LHCN-M2 (cell line): ENCODE results near the gene FGF1. TPM values are rescaled to one million over a fixed set of nuclear protein-coding genes. Genes with fewer than 3 reads are reported as not detected.
A peak's percentile ranks its signal among the peaks of the same experiment; 100 is the strongest.

Experiments
- DNase-seq: peaks from one replicate; pipeline ENCODE4 v3.0.0-alpha.2; 2012; ENCODE audit warnings: low read depth
- polyA plus RNA-seq: library from polyadenylated mRNA; unstranded; fragments of >200 nt; gene quantifications from one replicate; pipeline ENCODE4 v1.2.1, GENCODE V29; 2012; ENCODE audit warnings: missing spikeins
- total RNA-seq: library from RNA; depleted of rRNA; stranded (reverse); fragments of >200 nt; gene quantifications from 2 replicates; pipeline ENCODE4 v1.2.3, GENCODE V29; 2014; rRNA removed

The FGF1 gene
- total RNA-seq, result 4.8 and 5.8 TPM in 2 replicates
- polyA plus RNA-seq, result 27.3 TPM

DNA sequence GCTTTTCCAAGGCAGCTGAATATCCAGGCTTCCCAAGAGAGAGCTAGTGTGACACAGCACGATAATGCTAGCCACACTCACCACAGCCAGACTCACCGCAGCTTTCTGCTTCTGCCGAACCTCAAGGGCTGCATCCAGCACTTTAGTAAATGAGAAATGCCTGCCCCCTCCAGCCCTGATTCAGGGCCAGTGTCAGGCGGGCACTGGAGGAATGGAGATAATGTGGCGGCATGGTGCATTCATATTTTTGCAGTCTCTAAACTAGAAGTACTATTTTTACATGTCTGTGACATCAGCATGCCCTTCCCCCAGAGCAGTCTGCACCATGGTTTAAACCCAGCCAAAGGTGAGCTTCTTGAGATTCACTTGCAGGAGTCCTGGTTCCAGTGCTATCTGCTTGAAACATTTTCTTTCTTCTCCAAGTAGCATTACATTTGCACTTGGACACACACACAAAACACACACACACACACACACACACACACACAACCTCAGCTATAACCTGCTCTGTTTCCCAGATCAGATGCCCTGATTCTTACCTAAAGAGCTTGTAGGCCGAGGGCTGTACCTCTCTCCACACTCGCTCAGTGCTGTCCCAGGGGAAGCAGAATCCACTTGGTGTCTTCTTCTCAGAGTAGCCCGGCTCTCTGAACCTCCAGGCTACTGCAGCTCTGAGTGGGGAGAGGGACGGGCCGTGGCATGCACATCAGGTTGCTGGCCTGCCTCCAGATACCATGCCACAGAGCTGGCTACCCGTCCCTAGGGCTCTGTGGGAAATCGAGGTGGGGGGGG lies at the start of gene FGF1:
FGF1 (minus strand) TSS at position 673 of the 792 bp plus-strand sequence. CDS start 71,963 bp downstream, outside the sequence.
- peak; percentile 85 for DNase-seq

DNA sequence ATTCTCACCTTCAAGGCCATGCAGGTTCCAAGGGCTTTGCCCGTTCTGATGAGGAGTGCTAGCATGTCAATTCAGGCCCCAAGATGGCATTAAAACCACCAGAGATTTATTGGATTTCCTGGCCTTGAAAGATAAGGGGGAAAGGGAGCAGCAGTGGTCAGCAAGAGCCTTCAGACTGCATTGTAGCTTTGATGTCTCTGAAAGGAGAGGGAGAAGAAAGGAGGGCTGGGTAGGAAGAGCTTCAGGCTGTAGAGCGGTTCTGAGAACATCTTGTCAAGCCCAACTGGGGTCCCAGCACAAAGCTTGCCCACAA lies 41.8 kb upstream of the FGF1 start:
- no peak for DNase-seq

DNA sequence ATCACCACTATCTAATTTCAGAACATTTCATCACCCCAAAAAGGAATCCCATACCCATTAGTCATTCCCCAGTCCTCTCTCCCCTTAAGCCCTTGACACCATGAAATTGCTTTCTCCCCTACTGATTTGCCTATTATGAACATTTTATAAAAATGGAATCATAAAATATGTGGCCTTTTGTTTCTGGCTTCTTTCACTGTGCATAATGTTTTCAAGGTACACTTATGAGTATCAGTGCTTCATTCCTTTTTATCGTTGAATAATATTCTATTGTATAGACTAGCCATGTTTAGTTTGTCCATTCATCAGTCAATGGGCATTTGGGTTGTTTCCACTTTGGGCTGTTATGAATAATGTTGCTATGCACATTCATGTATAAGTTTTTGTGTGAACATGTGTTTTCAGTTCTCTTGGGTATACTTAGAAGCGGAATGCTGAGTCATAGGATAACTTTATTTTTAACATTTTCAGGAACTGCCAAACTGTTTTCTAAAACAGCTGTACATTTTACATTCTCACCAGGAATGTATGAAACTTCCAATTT lies 40.4 kb upstream of the FGF1 start:
- DNase-seq, result peak; percentile 94

DNA sequence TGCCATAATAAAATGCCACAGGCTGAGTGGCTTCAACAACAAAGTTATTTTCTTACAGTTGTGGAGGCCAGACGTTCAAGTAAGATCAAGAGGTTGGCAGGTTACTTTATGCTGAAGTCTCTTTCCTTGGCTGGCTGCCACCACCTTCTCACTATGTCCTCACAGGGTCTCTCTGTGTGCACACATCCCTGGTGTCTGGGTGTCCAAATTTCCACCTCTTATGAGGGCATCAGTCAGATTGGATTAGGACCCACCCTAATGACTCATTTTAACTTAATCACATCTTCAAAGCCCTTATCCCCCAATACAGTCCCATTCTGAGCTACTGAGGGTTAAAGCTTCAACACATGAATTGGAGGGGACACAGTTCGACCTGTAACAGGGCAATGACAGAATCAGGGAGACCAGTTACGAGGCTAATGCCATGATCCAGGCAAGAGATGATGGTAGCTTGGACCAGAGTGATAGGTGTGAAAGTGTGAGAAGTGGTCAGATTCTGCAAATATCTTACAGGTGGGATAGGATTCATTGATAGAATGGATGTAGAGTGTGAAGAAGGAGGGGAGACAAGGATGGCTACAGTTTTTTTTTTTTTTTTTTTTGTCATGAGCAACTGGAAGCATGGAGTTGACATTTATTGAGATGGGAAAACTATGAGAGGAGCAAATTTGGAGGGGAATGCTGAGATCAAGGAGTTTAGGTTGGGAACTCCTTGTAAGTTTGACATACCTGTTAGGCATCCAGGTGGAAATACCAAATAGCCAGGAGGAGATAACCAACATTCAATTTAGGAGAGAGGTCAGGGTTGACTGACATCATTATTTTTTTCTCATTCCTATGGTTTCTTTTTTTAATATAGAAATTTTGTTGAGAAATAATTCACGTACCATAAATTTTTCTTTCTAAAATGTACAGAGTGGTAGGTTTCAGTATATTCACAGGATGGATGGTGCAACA lies 39.6 kb upstream of the FGF1 start:
- peak; percentile 22 for DNase-seq

DNA sequence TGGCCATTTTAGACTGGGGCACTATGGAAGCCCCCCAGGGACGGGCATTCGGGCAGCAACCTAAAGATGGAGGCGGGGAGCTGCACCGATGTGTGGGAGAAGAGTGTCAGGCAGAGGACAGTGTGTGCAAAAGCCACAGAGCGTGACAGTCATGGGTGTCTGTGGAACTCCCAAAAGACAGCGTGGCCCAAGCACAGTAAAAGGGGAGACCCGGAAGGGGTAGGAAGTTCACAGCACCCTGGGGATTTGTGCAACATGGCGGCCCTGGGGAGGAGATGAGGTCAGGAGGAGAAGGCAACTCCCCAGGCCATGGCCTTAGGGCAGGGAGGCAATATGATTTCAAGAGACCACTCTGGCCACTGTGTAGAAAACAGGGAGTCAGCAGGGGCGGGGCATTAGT lies 38.9 kb upstream of the FGF1 start:
- no peak for DNase-seq

DNA sequence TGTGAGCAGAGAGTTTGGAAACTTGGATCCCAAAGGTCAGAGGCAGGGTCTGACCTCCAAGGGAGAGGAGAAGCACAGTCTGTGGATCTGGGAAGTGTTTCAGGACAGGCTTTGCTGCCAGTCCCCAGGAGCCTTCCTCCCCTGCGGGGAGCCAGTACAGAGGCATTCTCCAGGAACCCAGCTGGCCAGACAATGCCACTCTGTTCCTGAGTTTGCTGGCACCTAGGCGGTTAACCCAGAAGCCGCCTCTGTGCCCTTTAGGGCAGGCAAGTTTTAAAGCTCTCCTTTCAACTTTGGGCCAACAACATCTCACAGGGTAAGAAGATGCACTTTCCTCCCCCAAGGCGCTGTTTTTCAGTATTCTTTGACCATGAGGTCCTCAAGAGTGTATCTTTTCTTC lies 37.0 kb upstream of the FGF1 start:
- DNase-seq, result no peak

DNA sequence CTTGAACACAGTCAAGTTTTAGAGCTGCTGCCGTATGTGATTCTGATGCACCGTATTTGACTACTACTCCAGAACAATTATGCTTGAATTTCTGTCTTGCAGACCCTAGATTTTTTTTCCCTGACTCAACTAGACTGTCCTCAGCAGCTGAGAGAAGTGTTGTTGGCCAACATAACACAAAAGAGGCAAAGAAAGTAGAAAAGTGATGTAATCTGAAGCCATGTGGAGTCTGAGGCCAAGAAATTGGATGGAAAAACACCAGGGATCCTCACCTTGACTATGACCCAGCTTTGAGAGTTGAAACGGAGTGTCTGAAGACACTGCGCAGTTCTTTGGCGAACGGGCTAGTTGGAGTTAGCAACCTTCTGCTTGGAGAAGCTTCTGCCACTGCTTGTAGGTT lies 36.3 kb upstream of the FGF1 start:
- no peak for DNase-seq

DNA sequence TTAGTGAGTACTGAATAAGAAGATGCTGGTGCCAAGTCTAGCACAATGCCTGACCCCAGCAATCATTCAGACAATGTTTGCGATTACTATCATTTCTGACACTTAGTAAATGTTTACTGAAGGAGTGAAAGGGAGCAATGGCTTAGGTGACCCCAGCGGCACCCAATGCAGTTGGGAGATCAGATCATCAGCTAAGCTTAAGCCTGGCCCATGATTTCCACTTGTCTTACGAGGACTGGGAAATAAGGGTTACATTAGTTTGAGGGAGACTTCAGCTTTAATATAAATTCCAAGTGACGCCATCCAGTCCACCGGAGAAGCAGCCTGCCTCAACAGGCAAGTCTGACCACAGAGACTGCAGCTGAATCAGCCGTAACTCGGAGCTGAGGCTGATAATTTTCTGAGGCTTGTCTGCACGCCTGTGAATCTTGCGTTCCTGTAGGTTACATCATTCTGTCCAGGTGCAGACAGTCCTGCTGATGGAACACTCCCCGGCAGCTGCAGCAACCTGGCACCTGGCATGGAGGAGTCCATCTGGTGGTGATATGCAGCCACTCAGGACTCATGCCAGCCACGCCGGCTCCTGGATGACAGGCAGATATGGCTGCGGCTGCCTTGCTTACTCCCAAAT lies 34.9 kb upstream of the FGF1 start:
- peak; percentile 61 for DNase-seq

DNA sequence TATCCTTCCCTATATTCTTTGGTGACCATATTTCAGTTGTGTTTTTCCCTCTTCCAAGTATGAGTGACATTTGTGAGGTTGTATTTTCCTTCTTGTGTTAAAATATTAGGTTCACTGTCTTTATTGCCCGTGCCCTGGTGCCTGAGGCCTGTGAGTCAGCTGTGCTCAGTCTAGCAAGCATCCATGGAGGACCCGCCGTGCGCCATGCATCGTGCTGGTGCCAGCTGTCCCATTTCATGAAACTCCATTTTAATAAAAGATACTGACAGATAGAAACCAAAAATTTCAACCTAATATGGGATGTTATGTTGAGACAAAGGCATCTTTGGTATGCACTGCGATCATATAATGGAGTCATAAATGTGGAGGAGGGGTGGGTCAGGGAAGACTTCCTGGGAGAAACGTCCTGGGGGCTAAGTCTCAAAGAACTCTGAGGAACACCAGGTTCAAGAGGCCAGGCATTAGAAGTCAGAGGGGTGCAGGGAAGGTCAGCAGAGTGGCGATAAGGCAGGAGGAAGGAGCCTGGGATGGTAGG lies 34.0 kb upstream of the FGF1 start:
- DNase-seq, result no peak

DNA sequence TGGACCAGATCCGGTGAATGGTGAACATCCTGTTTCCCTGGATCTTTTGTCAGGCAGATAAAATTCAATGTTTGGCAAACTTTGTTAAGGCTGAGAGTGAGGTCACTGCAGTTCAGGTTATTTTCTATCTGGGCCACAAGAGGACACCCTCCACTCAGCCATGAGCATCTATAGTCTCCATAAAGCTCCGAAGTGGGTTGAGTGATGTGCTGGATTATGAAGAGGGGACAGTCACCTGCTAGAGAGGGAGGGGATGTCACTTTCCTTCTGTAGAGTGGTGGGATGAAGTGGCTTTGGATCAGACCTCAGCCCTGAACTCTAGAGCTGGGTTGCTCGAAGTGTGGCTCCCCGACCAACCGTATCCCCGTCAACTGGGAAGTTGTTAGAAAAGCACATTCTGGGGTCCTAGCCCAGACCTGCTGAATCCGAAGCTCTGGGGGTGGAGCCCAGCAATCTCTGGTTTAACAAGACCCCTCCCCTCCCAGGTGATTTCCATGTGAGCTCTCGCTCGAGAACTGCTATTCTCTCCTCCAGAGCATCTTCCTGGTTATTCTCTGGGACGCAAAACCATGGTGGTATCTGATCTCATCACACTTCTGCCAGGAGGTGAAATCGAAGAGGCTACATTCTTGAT lies 31.8 kb upstream of the FGF1 start:
- peak; percentile 50 for DNase-seq

DNA sequence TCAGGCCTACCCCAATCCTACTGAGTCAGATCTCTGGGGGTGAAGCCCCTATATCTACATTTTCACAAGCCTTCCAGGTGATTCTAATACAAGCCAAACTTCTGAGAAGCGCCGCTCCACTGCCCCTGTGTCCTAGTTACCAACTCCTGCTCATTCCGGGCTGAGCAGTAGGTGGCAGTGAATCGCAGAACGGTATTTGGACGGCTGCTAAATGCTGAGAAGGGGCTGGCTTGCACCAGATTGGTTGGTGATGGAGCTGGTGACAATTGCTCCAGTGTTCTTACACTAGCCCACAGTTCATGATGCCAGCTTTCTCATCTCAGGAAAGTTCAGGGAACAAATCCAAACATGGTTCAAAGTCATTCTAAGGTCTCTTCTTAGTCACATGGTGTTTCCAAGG lies 31.1 kb upstream of the FGF1 start:
- DNase-seq, result peak; percentile 58

DNA sequence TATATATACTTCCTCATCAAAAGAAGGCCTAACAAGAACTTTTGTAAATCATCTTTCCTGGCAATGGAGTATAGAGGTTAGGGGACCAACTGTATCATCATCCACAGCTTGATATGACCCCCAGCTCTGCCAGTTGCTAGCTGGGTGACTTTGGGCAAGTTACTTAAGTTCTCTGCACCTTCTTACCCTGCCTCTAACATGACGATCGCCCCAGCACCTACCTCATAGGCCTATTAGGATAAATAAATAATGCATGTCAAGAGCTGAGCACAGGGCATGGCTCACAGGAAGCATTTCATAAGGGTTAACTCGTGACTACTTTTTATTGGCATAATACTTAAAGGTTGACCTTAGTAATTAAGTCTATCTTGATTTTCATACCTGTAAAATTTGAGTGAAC lies 29.4 kb upstream of the FGF1 start:
- DNase-seq, result no peak

DNA sequence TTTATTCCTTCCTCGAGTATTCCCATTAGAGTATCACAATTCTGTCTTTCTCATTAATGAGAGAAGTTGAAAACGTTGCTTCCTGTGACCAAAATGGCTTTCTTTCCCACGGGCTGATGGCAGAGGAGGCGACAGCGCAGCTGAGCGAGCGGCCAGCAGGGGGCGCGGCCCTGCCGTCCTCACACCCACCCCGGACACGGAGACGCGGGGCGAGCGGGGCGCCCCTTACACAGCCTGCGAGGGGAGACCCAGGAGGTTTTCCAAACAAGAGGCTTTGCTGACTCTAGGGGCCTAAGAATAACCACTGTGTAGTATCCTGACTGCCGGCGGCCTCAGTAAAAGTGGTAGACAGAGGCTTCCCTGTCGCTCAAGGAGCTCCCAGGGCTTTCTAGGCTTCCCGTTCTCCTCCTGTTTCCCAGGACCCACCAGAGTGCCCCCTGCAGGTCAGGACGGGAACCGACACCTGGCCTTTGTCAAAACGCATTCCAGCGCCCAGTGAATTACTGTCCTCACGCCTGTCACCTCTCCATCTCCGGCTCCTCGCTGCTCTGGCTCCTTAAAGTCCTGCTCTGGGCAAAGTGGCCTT lies 27.3 kb upstream of the FGF1 start:
- DNase-seq, result peak; percentile 81

DNA sequence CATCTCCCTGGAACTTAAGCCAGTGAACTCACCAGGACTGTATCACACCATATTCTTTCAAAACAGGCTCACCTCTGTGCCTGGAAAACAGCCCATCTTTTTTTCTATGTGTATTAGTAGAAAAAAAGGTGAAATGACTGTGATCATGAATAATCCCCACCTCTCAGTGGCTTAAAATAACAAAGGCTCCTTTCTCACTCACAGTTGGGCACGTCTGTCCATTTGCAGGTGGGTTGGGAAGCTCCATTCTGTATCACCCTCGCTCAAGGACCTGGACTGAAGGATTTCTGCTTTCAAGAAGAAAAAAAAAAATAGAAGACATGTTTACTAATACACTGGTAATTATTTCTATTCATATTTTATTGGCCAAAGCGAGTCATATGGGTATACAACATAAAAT lies 17.3 kb upstream of the FGF1 start:
- no peak for DNase-seq

DNA sequence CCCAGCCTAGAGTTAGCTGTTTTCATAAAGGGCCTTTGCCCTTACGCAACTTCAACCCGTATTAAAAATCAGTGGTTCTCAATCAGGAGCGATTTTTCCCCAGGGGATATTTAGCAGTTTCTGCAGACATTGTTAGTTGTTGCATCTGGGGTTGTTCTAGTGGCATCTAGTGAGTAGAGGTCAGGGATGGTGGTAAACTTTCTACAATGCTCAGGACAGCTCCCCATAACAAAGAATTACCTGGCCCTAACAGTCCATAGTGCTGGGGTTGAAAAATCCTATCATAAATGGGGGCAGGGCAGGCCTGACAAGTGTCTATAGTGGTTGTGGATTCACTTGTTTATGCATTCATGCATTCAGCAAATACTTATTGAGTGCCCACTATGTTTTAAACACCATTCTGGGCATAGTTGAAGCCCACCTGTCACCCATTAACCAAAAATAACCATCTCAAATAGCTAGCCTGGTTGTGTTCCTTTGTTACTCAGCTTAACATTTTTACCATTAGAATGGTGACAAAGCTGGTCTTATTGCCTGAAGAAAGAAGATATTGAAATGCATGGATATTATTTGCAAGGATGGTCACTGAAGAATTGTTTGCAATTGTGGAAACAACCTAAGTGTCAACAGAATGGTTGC lies 15.9 kb upstream of the FGF1 start:
- DNase-seq, result no peak

DNA sequence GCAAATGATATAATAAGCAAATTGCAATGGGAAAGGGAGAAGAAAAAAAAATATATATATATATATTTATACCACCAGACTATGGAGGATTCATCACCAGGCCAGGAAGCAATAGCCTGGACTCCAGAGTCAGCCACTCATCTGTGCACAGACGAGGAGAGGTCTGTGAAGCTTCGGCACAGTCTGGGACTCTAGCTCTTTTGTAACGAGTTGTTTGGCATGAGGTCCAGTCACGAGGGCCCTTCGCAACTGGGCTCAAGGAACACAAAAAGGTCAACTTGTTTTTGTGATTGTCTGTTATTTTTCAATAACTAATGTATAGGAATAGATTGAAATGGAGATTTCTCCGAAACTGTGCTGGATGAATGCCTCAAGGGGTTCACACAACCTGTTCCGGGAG lies 14.7 kb upstream of the FGF1 start:
- no peak for DNase-seq

DNA sequence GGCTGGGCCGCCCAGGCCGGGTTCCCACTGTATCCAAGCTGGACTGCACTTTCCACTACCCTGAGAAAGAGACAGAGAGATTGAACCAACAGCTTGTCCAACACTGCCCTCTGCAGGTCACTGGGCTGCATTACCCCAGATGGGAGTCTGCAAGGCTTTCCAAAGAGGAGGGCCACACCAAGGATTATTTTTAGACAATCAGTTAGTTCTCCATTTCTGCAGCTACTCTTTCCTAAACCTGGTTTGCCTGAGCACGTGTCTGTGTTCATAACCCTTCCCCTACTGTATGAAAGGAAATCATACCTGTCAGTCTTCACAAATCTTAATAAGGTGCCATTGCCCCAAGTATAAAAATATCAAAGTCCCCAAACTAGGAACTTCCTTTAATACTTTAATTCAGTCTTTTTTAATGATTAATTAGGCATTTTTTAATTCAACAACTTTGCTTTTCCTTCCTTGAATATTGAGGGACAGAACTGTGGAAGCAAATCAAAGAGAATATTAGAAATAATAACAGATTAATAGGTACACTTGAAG lies 13.4 kb upstream of the FGF1 start:
- peak; percentile 83 for DNase-seq

DNA sequence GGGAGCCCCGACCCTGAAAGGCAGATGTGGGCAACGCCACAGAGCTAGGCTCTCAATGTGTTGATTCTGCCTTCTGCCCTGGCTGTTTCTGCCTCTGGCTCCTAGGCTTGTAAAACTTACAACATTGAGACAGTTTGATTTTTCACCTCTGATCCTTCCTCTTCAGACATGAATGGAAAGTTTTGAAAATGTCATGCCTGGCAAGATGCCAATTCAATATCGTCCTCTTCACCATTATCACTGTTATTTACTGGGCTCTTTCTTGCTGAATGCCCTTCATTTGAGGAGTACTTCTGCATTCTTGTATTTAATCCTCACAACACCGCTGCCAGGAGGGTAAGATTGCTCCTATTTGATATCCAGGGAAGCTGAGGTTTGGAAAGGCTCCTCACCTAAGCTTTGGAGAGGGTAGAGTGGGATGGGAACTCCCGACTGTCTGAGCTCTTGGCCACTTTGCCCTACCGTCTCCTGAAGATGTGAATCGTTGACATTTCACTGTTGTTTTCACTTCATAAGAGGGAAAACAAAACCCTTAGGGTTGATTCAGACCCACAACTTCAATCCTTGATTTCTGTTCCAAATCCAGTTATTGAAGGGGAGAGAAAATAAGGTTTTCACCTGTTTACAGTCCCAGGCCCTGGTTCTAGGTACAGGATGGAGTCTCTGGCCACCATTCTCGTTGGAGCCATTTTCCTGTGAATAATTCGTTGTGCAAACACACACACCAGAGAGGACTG lies 12.7 kb upstream of the FGF1 start:
- DNase-seq, result no peak
